Spleen (tissue), 11 donors: ENCODE data around the gene CNIH3. TPM values are rescaled to one million over a fixed set of nuclear protein-coding genes. Genes with fewer than 3 reads are reported as not detected.

ENCODE experiments used
- DNase-seq: peaks from one replicate; pipeline ENCODE4 v3.0.0-alpha.2; 2020
- H3K27ac ChIP-seq, 8 donors: fragments of 200-600 bp; sonication (generic) in 7 of 8; 1 replicate in 4 of 8; 2 replicates in 4 of 8; pipeline versions ENCODE4 v1.5.0 to v1.8.0; 2016 to 2021; ENCODE audit warnings: inconsistent platforms in 4 of 8, mild to moderate bottlenecking in 4 of 8, moderate library complexity in 1 of 8
- H3K27me3 ChIP-seq, 7 donors: fragments of 200-600 bp; sonication (generic) in 6 of 7; replicated peaks in 1 of 7; 1 replicate in 4 of 7; 2 replicates in 3 of 7; pipeline versions ENCODE4 v1.5.0 to v1.8.0; 2016 to 2021; ENCODE audit warnings: inconsistent platforms in 3 of 7, mild to moderate bottlenecking in 1 of 7
- H3K36me3 ChIP-seq, 6 donors: fragments of 200-600 bp; sonication (generic) in 5 of 6; 1 replicate in 4 of 6; 2 replicates in 2 of 6; pipeline versions ENCODE4 v1.5.0 to v1.8.0; 2016 to 2021; ENCODE audit warnings: inconsistent platforms in 2 of 6
- H3K4me1 ChIP-seq, 6 donors: fragments of 200-600 bp; sonication (generic) in 5 of 6; 1 replicate in 3 of 6; 2 replicates in 3 of 6; pipeline versions ENCODE4 v1.5.0 to v1.8.0; 2016 to 2021; ENCODE audit warnings: inconsistent platforms in 3 of 6
- H3K4me3 ChIP-seq, 8 donors: fragments of 200-600 bp; sonication (generic) in 7 of 8; 1 replicate in 4 of 8; 2 replicates in 4 of 8; pipeline versions ENCODE4 v1.5.0 to v1.8.0; 2016 to 2021; ENCODE audit warnings: inconsistent platforms in 4 of 8, mild to moderate bottlenecking in 4 of 8, moderate library complexity in 2 of 8
- H3K9me3 ChIP-seq, 8 donors: fragments of 200-600 bp; sonication (generic) in 7 of 8; 1 replicate in 4 of 8; 2 replicates in 4 of 8; pipeline versions ENCODE4 v1.5.0 to v1.8.0; 2016 to 2021; ENCODE audit warnings: inconsistent platforms in 4 of 8
- POLR2A ChIP-seq, 3 donors: fragments of 450-650 bp; IDR thresholded peaks; one replicate each; pipeline ENCODE4 v1.5.1; 2017; ENCODE audit warnings: antibody characterized with exemption in 3 of 3, mild to moderate bottlenecking in 1 of 3
- POLR2AphosphoS5 ChIP-seq, 3 donors: sonication (generic); formaldehyde crosslinking; IDR thresholded peaks; one replicate each; pipeline ENCODE4 v1.5.1; 2017; ENCODE audit warnings: antibody characterized with exemption in 3 of 3
- WGBS, 5 donors: extraction: QIAGEN DNeasy Blood & Tissue Kit in 3 of 5; methylation state at CpG; one replicate each; pipeline versions ENCODE4 v1.1.5 to v1.1.7; 2013 to 2018; 5-methylcytosine and 5-hydroxymethylcytosine counted together
- intact Hi-C: fragments of 100-400 bp; cut with DNase I; formaldehyde crosslinking; loops from one replicate; pipeline ENCODE4 v1.15.0; 2023; ENCODE audit warnings: low total_unique reads
- polyA plus RNA-seq, 3 donors: library from polyadenylated mRNA; stranded (reverse); fragments of 200-250 nt; gene quantifications; one replicate each; pipeline ENCODE4 v1.2.1, GENCODE V29; 2013
- total RNA-seq, 7 donors: library from RNA; depleted of rRNA in 3 of 7; stranded (reverse); fragments of >200 nt in 3 of 7; fragmentation: NEBNext Ultra II Directional in 4 of 7; extraction: Animal tissue kit (Norgen Biotek cat#: 25700) in 4 of 7; gene quantifications; one replicate each; pipeline versions ENCODE4 v1.1.0 to v1.2.1, GENCODE V29; 2016 to 2021
- TF ChIP-seq, protein P1 (sequence below), 11 experiments: fragments of 200-600 bp in 7 of 11; fragments of 450-650 bp in 4 of 11; sonication (generic) in 4 of 11; IDR thresholded peaks in 8 of 11; conservative IDR thresholded peaks in 3 of 11; 1 replicate in 7 of 11; 2 replicates in 4 of 11; pipeline versions ENCODE4 v1.4.0 to v1.8.0; 2016 to 2021; ENCODE audit warnings: antibody characterized with exemption in 11 of 11, inconsistent platforms in 4 of 11, mild to moderate bottlenecking in 1 of 11
- donor health status: healthy with polysubstance abuse.
- donor health status: DM: no; HTN: no; CAD: no; lungs with moderate emphysema.
- donor health status: DM: no; HTN: no; CAD: no.
- donor health status: Bipolar disorder and iron deficiency.
- donor health status: healthy.
- donor health status: DM: no; HTN: no; CAD: no.
- donor health status: DM: yes; HTN: yes; CAD: no.

Gene CNIH3
- total and polyA plus RNA-seq, 10 donors: 0.68 to 4.1 (median 2.0) TPM

DNA sequence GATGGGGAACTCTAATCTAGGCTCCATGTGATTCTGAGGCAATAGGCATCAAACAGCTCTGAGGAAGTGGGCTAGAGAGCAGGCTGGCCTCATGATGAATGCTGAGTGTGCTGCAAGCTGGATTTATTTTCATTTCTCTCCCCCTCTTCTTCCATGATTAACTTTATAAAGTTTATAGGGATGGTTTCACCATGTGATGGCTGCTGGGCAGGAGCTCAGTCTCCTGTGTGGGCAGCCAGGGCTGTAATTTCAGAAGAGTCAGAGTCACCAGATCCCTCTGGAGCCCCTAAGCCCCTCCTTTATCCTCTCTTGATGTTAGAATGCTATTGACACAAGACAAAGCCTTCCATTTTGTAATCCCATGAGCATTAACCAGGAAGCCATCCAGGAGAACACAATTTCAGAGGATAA is 143.6 kb downstream of the CNIH3 start:
- intact Hi-C loops: no loop called here
- Histone ChIP-seq H3K9me3 (peaks cover 0 to 18% (median 13%) of the 10 kb centered on the region in 8 donors), H3K4me1 (no peaks in the 10 kb centered on the region), H3K27ac (no peak overlapping the region), H3K36me3 (no peaks in the 10 kb centered on the region), H3K27me3 (peaks cover 0 to 9% (median 0%) of the 10 kb centered on the region in 7 donors), H3K4me3 (no peak overlapping the region)
- no peak for DNase-seq
- TF ChIP-seq, protein P1, sequence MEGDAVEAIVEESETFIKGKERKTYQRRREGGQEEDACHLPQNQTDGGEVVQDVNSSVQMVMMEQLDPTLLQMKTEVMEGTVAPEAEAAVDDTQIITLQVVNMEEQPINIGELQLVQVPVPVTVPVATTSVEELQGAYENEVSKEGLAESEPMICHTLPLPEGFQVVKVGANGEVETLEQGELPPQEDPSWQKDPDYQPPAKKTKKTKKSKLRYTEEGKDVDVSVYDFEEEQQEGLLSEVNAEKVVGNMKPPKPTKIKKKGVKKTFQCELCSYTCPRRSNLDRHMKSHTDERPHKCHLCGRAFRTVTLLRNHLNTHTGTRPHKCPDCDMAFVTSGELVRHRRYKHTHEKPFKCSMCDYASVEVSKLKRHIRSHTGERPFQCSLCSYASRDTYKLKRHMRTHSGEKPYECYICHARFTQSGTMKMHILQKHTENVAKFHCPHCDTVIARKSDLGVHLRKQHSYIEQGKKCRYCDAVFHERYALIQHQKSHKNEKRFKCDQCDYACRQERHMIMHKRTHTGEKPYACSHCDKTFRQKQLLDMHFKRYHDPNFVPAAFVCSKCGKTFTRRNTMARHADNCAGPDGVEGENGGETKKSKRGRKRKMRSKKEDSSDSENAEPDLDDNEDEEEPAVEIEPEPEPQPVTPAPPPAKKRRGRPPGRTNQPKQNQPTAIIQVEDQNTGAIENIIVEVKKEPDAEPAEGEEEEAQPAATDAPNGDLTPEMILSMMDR (IDR thresholded peaks at IDR 0.05 in 8 of 11, conservative IDR thresholded peaks at IDR 0.05 in 3 of 11): no peak
- TF ChIP-seq POLR2AphosphoS5 (IDR thresholded peaks at IDR 0.05) (no peak), POLR2A (IDR thresholded peaks at IDR 0.05) (no peak)

DNA sequence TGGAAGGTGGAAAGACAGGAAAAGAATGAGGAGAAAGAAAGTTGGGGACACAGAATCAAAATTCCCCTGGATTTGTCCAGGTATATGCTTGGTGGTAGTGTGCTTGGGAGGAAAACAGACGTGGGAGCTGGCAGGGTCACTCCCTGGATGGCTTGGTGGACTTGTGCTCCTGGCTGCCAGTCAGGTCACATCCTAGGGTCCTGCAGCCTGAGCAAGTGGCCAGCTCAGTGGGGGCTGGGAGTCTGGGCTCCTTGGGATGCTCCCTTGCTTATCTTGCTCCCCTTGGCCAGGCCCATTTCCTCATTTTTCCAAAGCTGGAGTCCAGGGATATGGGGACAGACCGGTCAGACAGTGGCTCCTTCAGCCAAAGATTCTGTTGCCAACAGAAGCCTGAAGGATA is 144.0 kb downstream of the CNIH3 start:
- TF ChIP-seq POLR2A (IDR thresholded peaks at IDR 0.05): no peak
- TF ChIP-seq, protein P1 (IDR thresholded peaks at IDR 0.05 in 8 of 11, conservative IDR thresholded peaks at IDR 0.05 in 3 of 11): no peak
- TF ChIP-seq POLR2AphosphoS5 (IDR thresholded peaks at IDR 0.05): no peak
- peaks cover 0 to 9% (median 0%) of the 10 kb centered on the region in 7 donors for H3K27me3 ChIP-seq
- no peak overlapping the region for H3K4me3 ChIP-seq
- peaks cover 0 to 18% (median 13%) of the 10 kb centered on the region in 8 donors for H3K9me3 ChIP-seq
- WGBS, 5 donors: 74 to 85% (median 82%) methylated on average over 2 of the region's 2 CpGs
- H3K36me3 ChIP-seq: no peaks in the 10 kb centered on the region
- H3K27ac ChIP-seq: no peak overlapping the region
- no peak for DNase-seq
- no peaks in the 10 kb centered on the region for H3K4me1 ChIP-seq
- intact Hi-C loops: no loop called here

DNA sequence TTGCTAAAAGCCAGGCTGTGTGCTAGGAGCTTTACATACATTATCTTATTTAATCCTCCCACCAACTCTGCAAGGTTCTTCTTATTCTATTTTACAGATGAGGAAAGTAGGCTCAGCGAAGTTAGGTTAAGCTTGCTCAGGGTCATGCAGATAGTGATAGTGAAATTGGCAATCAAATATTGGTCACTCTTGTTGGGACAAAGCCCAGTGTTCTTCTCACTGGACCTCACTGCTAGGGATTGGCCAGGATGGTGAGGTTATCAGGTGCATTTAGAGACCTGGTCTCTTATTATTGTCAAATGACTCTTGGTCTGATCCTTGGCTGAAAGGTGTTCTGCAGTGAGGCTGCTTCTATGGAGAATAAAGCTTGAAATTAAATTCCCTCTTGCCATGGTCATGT is 145.1 kb downstream of the CNIH3 start:
- Histone ChIP-seq H3K9me3 (peaks cover 0 to 18% (median 13%) of the 10 kb centered on the region in 8 donors), H3K4me1 (no peaks in the 10 kb centered on the region), H3K4me3 (no peak overlapping the region), H3K27me3 (peaks cover 0 to 9% (median 0%) of the 10 kb centered on the region in 7 donors), H3K36me3 (no peaks in the 10 kb centered on the region), H3K27ac (no peak overlapping the region)
- intact Hi-C loops: no loop called here
- no peak for DNase-seq
- TF ChIP-seq POLR2A (IDR thresholded peaks at IDR 0.05) (no peak), POLR2AphosphoS5 (IDR thresholded peaks at IDR 0.05) (no peak)
- TF ChIP-seq, protein P1 (IDR thresholded peaks at IDR 0.05 in 8 of 11, conservative IDR thresholded peaks at IDR 0.05 in 3 of 11): no peak
- 78 to 100% (median 84%) methylated on average over 1 of the region's 1 CpG for WGBS, 5 donors

DNA sequence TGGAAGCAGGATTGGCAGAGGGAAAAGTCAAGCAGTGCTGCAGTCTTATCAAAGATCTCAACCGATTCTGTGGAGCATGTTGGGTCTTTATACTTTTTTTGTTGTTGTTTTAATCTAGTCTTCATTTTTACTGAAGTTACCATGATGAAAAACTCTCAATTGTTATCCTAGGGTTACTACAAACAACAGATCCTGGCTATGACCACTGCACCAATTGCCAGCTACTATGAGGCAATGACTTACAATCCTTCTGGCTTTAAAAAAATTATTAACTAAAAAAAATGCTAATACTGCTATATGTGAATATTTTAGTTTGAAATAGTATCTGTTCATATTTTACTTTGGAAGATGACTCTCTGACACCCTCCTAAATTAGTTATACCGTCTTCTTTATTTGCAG is 145.9 kb downstream of the CNIH3 start:
- no peaks in the 10 kb centered on the region for H3K4me1 ChIP-seq
- intact Hi-C loops: no loop called here
- no peaks in the 10 kb centered on the region for H3K36me3 ChIP-seq
- peaks cover 0 to 18% (median 13%) of the 10 kb centered on the region in 8 donors for H3K9me3 ChIP-seq
- H3K27ac ChIP-seq: no peak overlapping the region
- no peak for DNase-seq
- TF ChIP-seq POLR2A (IDR thresholded peaks at IDR 0.05): no peak
- TF ChIP-seq POLR2AphosphoS5 (IDR thresholded peaks at IDR 0.05): no peak
- TF ChIP-seq, protein P1 (IDR thresholded peaks at IDR 0.05 in 8 of 11, conservative IDR thresholded peaks at IDR 0.05 in 3 of 11): no peak
- peaks cover 0 to 9% (median 0%) of the 10 kb centered on the region in 7 donors for H3K27me3 ChIP-seq
- H3K4me3 ChIP-seq: no peak overlapping the region
- WGBS, 5 donors: 77 to 93% (median 85%) methylated on average over 2 of the region's 2 CpGs
